Glutamatergic neuron (in vitro differentiated cells): ENCODE measurements around the gene KCNH6. TPM values are rescaled to one million over a fixed set of nuclear protein-coding genes. Genes with fewer than 3 reads are reported as not detected.

ENCODE experiments used
- DNase-seq: peaks from one replicate; pipeline ENCODE4 v3.0.0; 2022
- H3K27ac Mint-ChIP-seq: one replicate; pipeline ENCODE4 v1.8.0; 2020; ENCODE audit warnings: mild to moderate bottlenecking, mixed read lengths, inconsistent platforms; ENCODE audit not compliant: unreplicated experiment
- H3K27me3 Mint-ChIP-seq: one replicate; pipeline ENCODE4 v1.8.0; 2020; ENCODE audit warnings: mild to moderate bottlenecking, moderate library complexity, mixed read lengths, inconsistent platforms; ENCODE audit not compliant: unreplicated experiment
- H3K36me3 Mint-ChIP-seq: one replicate; pipeline ENCODE4 v1.8.0; 2020; ENCODE audit warnings: mild to moderate bottlenecking, mixed read lengths, inconsistent platforms; ENCODE audit not compliant: unreplicated experiment
- H3K4me1 Mint-ChIP-seq: one replicate; pipeline ENCODE4 v1.8.0; 2020; ENCODE audit warnings: mild to moderate bottlenecking, low read depth, mixed read lengths, inconsistent platforms; ENCODE audit not compliant: unreplicated experiment
- H3K4me3 Mint-ChIP-seq: one replicate; pipeline ENCODE4 v1.8.0; 2020; ENCODE audit warnings: mild to moderate bottlenecking, mixed read lengths, inconsistent platforms; ENCODE audit not compliant: unreplicated experiment
- H3K9me3 Mint-ChIP-seq: one replicate; pipeline ENCODE4 v1.8.0; 2020; ENCODE audit warnings: mild to moderate bottlenecking, moderate library complexity, mixed read lengths, inconsistent platforms; ENCODE audit not compliant: unreplicated experiment
- CTCF ChIP-seq: fragments of 200-600 bp; sonication (generic); IDR thresholded peaks from one replicate; pipeline ENCODE4 v1.5.0; 2021; ENCODE audit not compliant: partially characterized antibody, unreplicated experiment
- total RNA-seq: library from RNA; stranded (reverse); fragmentation: NEBNext Ultra II Directional; extraction: Animal tissue kit (Norgen Biotek cat#: 25700); gene quantifications from one replicate; pipeline ENCODE4 v1.2.1, GENCODE V29; 2021; ENCODE audit not compliant: unreplicated experiment

KCNH6 gene
- total RNA-seq, 1 donor from 2014 or later = 4.1 TPM

GRCh38 chr17:63588797-63589196, 65.6 kb downstream of the KCNH6 start:
- H3K27ac Mint-ChIP-seq = no peak overlapping the region
- H3K4me3 Mint-ChIP-seq = no peak overlapping the region
- H3K27me3 Mint-ChIP-seq = no peaks in the 10 kb centered on the region
- TF ChIP-seq CTCF = no peak
- peaks cover 7% of the 10 kb centered on the region for H3K4me1 Mint-ChIP-seq
- peaks cover 7% of the 10 kb centered on the region for H3K9me3 Mint-ChIP-seq
- H3K36me3 Mint-ChIP-seq = peaks cover 7% of the 10 kb centered on the region
- no peak for DNase-seq

GRCh38 chr17:63589646-63590045, 66.5 kb downstream of the KCNH6 start:
- H3K4me3 Mint-ChIP-seq = no peak overlapping the region

GRCh38 chr17:63592797-63593196, 69.6 kb downstream of the KCNH6 start:
- H3K4me1 Mint-ChIP-seq = no peaks in the 10 kb centered on the region
- no peak for DNase-seq
- H3K36me3 Mint-ChIP-seq = peaks cover 7% of the 10 kb centered on the region
- H3K4me3 Mint-ChIP-seq = no peak overlapping the region
- no peak for TF ChIP-seq CTCF
- peaks cover 3% of the 10 kb centered on the region for H3K9me3 Mint-ChIP-seq
- H3K27ac Mint-ChIP-seq = no peak overlapping the region
- H3K27me3 Mint-ChIP-seq = no peaks in the 10 kb centered on the region

More at GRCh38 chr17:63589646-63590045, 66.5 kb downstream of the KCNH6 start:
- H3K27me3 Mint-ChIP-seq = no peaks in the 10 kb centered on the region
- DNase-seq = no peak
- H3K27ac Mint-ChIP-seq = no peak overlapping the region
- peaks cover 7% of the 10 kb centered on the region for H3K4me1 Mint-ChIP-seq
- no peak for TF ChIP-seq CTCF
- peaks cover 7% of the 10 kb centered on the region for H3K36me3 Mint-ChIP-seq
- H3K9me3 Mint-ChIP-seq = peaks cover 7% of the 10 kb centered on the region

- no peak for TF ChIP-seq CTCF
- peaks cover 1% of the 10 kb centered on the region for H3K9me3 Mint-ChIP-seq
- H3K4me3 Mint-ChIP-seq = no peak overlapping the region
- DNase-seq = no peak
- no peaks in the 10 kb centered on the region for H3K27me3 Mint-ChIP-seq
- no peaks in the 10 kb centered on the region for H3K36me3 Mint-ChIP-seq
- H3K27ac Mint-ChIP-seq = no peak overlapping the region
- peaks cover under 1% of the 10 kb centered on the region for H3K4me1 Mint-ChIP-seq
Observed at GRCh38 chr17:63595132-63595531, 72.0 kb downstream of the KCNH6 start.

Other genes with a start within 250 kb of the KCNH6 start
- 17.2 TPM for gene CYB561, start 77.1 kb upstream of the KCNH6 start, total RNA-seq
- 3.7 TPM for gene ACE, start 46.3 kb upstream of the KCNH6 start, total RNA-seq
- gene DCAF7, start 27.1 kb downstream of the KCNH6 start, total RNA-seq = 137 TPM
- gene TACO1, start 77.5 kb downstream of the KCNH6 start, total RNA-seq = 23.2 TPM
- 54.6 TPM for gene MAP3K3, start 99.1 kb downstream of the KCNH6 start, total RNA-seq
- gene LIMD2, start 176.8 kb downstream of the KCNH6 start, total RNA-seq = 311 TPM
- 58.8 TPM for gene STRADA, start 218.4 kb downstream of the KCNH6 start, total RNA-seq